CD4-positive, CD25-positive, alpha-beta regulatory T cell (primary cell): ENCODE measurements around the gene INPP4B. TPM values are rescaled to one million over a fixed set of nuclear protein-coding genes. Genes with fewer than 3 reads are reported as not detected.
"Not testable (repeated sequence)": the region's sequence is repeated elsewhere in the genome, so short reads cannot be mapped to it uniquely, and the experiment has no call there.

Source experiments
- ATAC-seq, 2 donors: fragments of 150-1000 bp; cut with Tn5 transposase; one replicate each; pipeline ENCODE4 v1.10.0; 2021; ENCODE audit warnings: low read depth in 2 of 2, moderate number of reproducible peaks in 2 of 2, moderate library complexity in 1 of 2
- DNase-seq, 3 donors: peaks; one replicate each; pipeline versions ENCODE4 v3.0.0 to v3.0.0-alpha.2; 2012 to 2022; ENCODE audit warnings: mixed read lengths in 1 of 3
- H3K27ac ChIP-seq: one replicate; pipeline ENCODE4 v1.7.0; 2013; ENCODE audit warnings: mild to moderate bottlenecking, low read length; ENCODE audit not compliant: insufficient read depth, poor library complexity, severe bottlenecking
- H3K27me3 ChIP-seq: one replicate; pipeline ENCODE4 v1.7.0; 2013; ENCODE audit warnings: low read length; ENCODE audit not compliant: control insufficient read depth, insufficient read depth
- H3K36me3 ChIP-seq: one replicate; pipeline ENCODE4 v1.7.0; 2013; ENCODE audit warnings: mild to moderate bottlenecking, low read length, moderate library complexity; ENCODE audit not compliant: control insufficient read depth, insufficient read depth
- H3K4me1 ChIP-seq: 2 replicates; pipeline ENCODE4 v1.7.0; 2013; ENCODE audit warnings: mild to moderate bottlenecking, low read length; ENCODE audit not compliant: insufficient read depth, control insufficient read depth, poor library complexity, severe bottlenecking
- H3K4me3 ChIP-seq: one replicate; pipeline ENCODE4 v1.7.0; 2013; ENCODE audit warnings: low read depth, mild to moderate bottlenecking, low read length, moderate library complexity
- H3K9me3 ChIP-seq, 2 experiments: 1 replicate in 1 of 2; 2 replicates in 1 of 2; pipeline ENCODE4 v1.7.0; 2013; ENCODE audit warnings: low read length in 2 of 2, mild to moderate bottlenecking in 1 of 2, moderate library complexity in 1 of 2; ENCODE audit not compliant: control insufficient read depth in 2 of 2
- H3K27ac Mint-ChIP-seq, 3 donors: one replicate each; pipeline ENCODE4 v1.8.0; 2020 to 2022; ENCODE audit warnings: mild to moderate bottlenecking in 3 of 3, mixed read lengths in 3 of 3, moderate library complexity in 2 of 3
- H3K27me3 Mint-ChIP-seq: one replicate; pipeline ENCODE4 v1.8.0; 2022; ENCODE audit warnings: mild to moderate bottlenecking, mixed read lengths
- H3K36me3 Mint-ChIP-seq: one replicate; pipeline ENCODE4 v1.8.0; 2020; ENCODE audit warnings: mixed read lengths
- H3K4me1 Mint-ChIP-seq, 4 donors: one replicate each; pipeline ENCODE4 v1.8.0; 2020 to 2022; ENCODE audit warnings: mixed read lengths in 4 of 4, mild to moderate bottlenecking in 1 of 4
- H3K4me3 Mint-ChIP-seq, 4 donors: one replicate each; pipeline ENCODE4 v1.8.0; 2020 to 2022; ENCODE audit warnings: mild to moderate bottlenecking in 4 of 4, mixed read lengths in 4 of 4, moderate library complexity in 3 of 4
- H3K9me3 Mint-ChIP-seq, 7 donors: one replicate each; pipeline ENCODE4 v1.8.0; 2020 to 2022; ENCODE audit warnings: mixed read lengths in 7 of 7, mild to moderate bottlenecking in 3 of 7, moderate library complexity in 2 of 7
- polyA plus RNA-seq, 4 donors: library from polyadenylated mRNA; unstranded; fragments of 300-500 nt; fragmentation: Illumina TruSeq; gene quantifications; one replicate each; pipeline ENCODE4 v1.2.3, GENCODE V29; 2021
- total RNA-seq: library from RNA; stranded (reverse); gene quantifications from one replicate; pipeline ENCODE4 v1.2.3, GENCODE V29; 2022

INPP4B gene
- total and polyA plus RNA-seq, 5 donors from 2014 or later: 37.6 to 89.4 (median 44.6) TPM

- ATAC-seq (no peak), DNase-seq (no peak)
- no peaks in the 10 kb centered on the region for H3K9me3 ChIP-seq
- Mint-ChIP-seq H3K27me3 (peaks cover 4% of the 10 kb centered on the region), H3K4me3 (no peak overlapping the region), H3K36me3 (no peaks in the 10 kb centered on the region), H3K9me3 (no peaks in the 10 kb centered on the region), H3K27ac (peak overlapping the region in 1 of 3 donors; percentile 40), H3K4me1 (peaks cover 0 to 2% (median 0%) of the 10 kb centered on the region in 4 donors)
- H3K4me1 ChIP-seq: no peaks in the 10 kb centered on the region
- H3K4me3 ChIP-seq: no peak overlapping the region
- no peaks in the 10 kb centered on the region for H3K27me3 ChIP-seq
- no peak overlapping the region for H3K27ac ChIP-seq
- H3K36me3 ChIP-seq: no peaks in the 10 kb centered on the region
Observed at GRCh38 chr4:142809559-142809958, 36.5 kb downstream of the INPP4B start.

GRCh38 chr4:142803879-142804278 lies 42.2 kb downstream of the INPP4B start:
- ATAC-seq, H3K27ac Mint-ChIP-seq, H3K27me3 Mint-ChIP-seq, H3K36me3 ChIP-seq, H3K4me3 ChIP-seq, H3K36me3 Mint-ChIP-seq, H3K4me1 ChIP-seq, H3K27me3 ChIP-seq, H3K4me3 Mint-ChIP-seq, H3K9me3 Mint-ChIP-seq, DNase-seq, H3K27ac ChIP-seq, H3K9me3 ChIP-seq: not testable (repeated sequence)
- H3K4me1 Mint-ChIP-seq: peaks cover 0 to 16% (median 4%) of the 10 kb centered on the region in 4 donors

GRCh38 chr4:142801966-142802365 lies 44.1 kb downstream of the INPP4B start:
- H3K4me3 ChIP-seq: no peak overlapping the region
- no peak overlapping the region for H3K27ac ChIP-seq
- ATAC-seq (peak; percentile 40 to 42), DNase-seq (peak in 1 of 3 donors; percentile 43)
- Mint-ChIP-seq H3K9me3 (peaks cover 0 to 2% (median 0%) of the 10 kb centered on the region in 7 donors), H3K36me3 (no peaks in the 10 kb centered on the region), H3K27ac (no peak overlapping the region), H3K27me3 (peaks cover 4% of the 10 kb centered on the region), H3K4me1 (peaks cover 0 to 16% (median 4%) of the 10 kb centered on the region in 4 donors), H3K4me3 (peak overlapping the region in 1 of 4 donors; percentile 2)
- H3K36me3 ChIP-seq: no peaks in the 10 kb centered on the region
- no peaks in the 10 kb centered on the region for H3K27me3 ChIP-seq
- no peaks in the 10 kb centered on the region for H3K4me1 ChIP-seq
- no peaks in the 10 kb centered on the region for H3K9me3 ChIP-seq

- Mint-ChIP-seq H3K9me3 (peaks cover 0 to 4% (median 0%) of the 10 kb centered on the region in 7 donors), H3K27me3 (no peaks in the 10 kb centered on the region)
Observed at GRCh38 chr4:142781114-142781513, 65.0 kb downstream of the INPP4B start.

GRCh38 chr4:142778900-142779299 lies 67.2 kb downstream of the INPP4B start:
- Histone ChIP-seq H3K27me3 (peaks cover 2% of the 10 kb centered on the region), H3K36me3 (no peaks in the 10 kb centered on the region), H3K4me1 (no peaks in the 10 kb centered on the region), H3K27ac (no peak overlapping the region), H3K9me3 (no peaks in the 10 kb centered on the region), H3K4me3 (no peak overlapping the region)
- no peak overlapping the region for H3K4me3 Mint-ChIP-seq
- no peaks in the 10 kb centered on the region for H3K27me3 Mint-ChIP-seq
- peaks cover 0 to 3% (median 0%) of the 10 kb centered on the region in 4 donors for H3K4me1 Mint-ChIP-seq
- H3K9me3 Mint-ChIP-seq: peaks cover 0 to 4% (median 0%) of the 10 kb centered on the region in 7 donors
- no peak overlapping the region for H3K27ac Mint-ChIP-seq
- ATAC-seq (no peak), DNase-seq (no peak)
- H3K36me3 Mint-ChIP-seq: peaks cover 5% of the 10 kb centered on the region

More at GRCh38 chr4:142781114-142781513, 65.0 kb downstream of the INPP4B start:
- H3K27ac Mint-ChIP-seq: no peak overlapping the region
- H3K4me3 ChIP-seq: no peak overlapping the region
- no peak overlapping the region for H3K4me3 Mint-ChIP-seq
- peaks cover 0 to under 1% (median 0%) of the 10 kb centered on the region in 4 donors for H3K4me1 Mint-ChIP-seq
- peaks cover 5% of the 10 kb centered on the region for H3K36me3 Mint-ChIP-seq
- DNase-seq (no peak), ATAC-seq (no peak)
- H3K4me1 ChIP-seq: no peaks in the 10 kb centered on the region
- H3K27me3 ChIP-seq: peaks cover 2% of the 10 kb centered on the region
- no peaks in the 10 kb centered on the region for H3K36me3 ChIP-seq
- no peak overlapping the region for H3K27ac ChIP-seq
- no peaks in the 10 kb centered on the region for H3K9me3 ChIP-seq

- ATAC-seq (no peak), DNase-seq (no peak)
- Histone ChIP-seq H3K27ac (no peak overlapping the region), H3K27me3 (peaks cover 2% of the 10 kb centered on the region), H3K9me3 (no peaks in the 10 kb centered on the region), H3K4me1 (no peaks in the 10 kb centered on the region), H3K4me3 (no peak overlapping the region), H3K36me3 (no peaks in the 10 kb centered on the region)
- Mint-ChIP-seq H3K9me3 (peaks cover 0 to 4% (median 0%) of the 10 kb centered on the region in 7 donors), H3K27me3 (no peaks in the 10 kb centered on the region), H3K27ac (no peak overlapping the region), H3K36me3 (peaks cover 5% of the 10 kb centered on the region), H3K4me1 (peaks cover 0 to 3% (median 0%) of the 10 kb centered on the region in 4 donors), H3K4me3 (no peak overlapping the region)
Observed at GRCh38 chr4:142778430-142778829, 67.7 kb downstream of the INPP4B start.

- peaks cover 8% of the 10 kb centered on the region for H3K36me3 Mint-ChIP-seq
- Histone ChIP-seq H3K27ac (no peak overlapping the region), H3K4me1 (no peaks in the 10 kb centered on the region), H3K4me3 (no peak overlapping the region), H3K27me3 (peaks cover 2% of the 10 kb centered on the region), H3K36me3 (no peaks in the 10 kb centered on the region), H3K9me3 (no peaks in the 10 kb centered on the region)
- no peak for ATAC-seq
- no peak overlapping the region for H3K4me3 Mint-ChIP-seq
- no peak for DNase-seq
- peaks cover 0 to 4% (median 0%) of the 10 kb centered on the region in 7 donors for H3K9me3 Mint-ChIP-seq
- no peaks in the 10 kb centered on the region for H3K27me3 Mint-ChIP-seq
- no peak overlapping the region for H3K27ac Mint-ChIP-seq
- peaks cover 0 to 3% (median 0%) of the 10 kb centered on the region in 4 donors for H3K4me1 Mint-ChIP-seq
Observed at GRCh38 chr4:142777045-142777743, 68.9 kb downstream of the INPP4B start.

- Mint-ChIP-seq H3K36me3 (peaks cover 9% of the 10 kb centered on the region), H3K27ac (no peak overlapping the region), H3K27me3 (no peaks in the 10 kb centered on the region), H3K4me1 (peaks cover 0 to 3% (median 0%) of the 10 kb centered on the region in 4 donors), H3K9me3 (peaks cover 0 to 4% (median 0%) of the 10 kb centered on the region in 7 donors), H3K4me3 (no peak overlapping the region)
- ATAC-seq (no peak), DNase-seq (no peak)
- no peaks in the 10 kb centered on the region for H3K36me3 ChIP-seq
- H3K9me3 ChIP-seq: no peaks in the 10 kb centered on the region
- H3K27me3 ChIP-seq: peaks cover 2% of the 10 kb centered on the region
- H3K27ac ChIP-seq: no peak overlapping the region
- H3K4me3 ChIP-seq: no peak overlapping the region
- no peaks in the 10 kb centered on the region for H3K4me1 ChIP-seq
Observed at GRCh38 chr4:142776026-142776425, 70.1 kb downstream of the INPP4B start.
